HEK293 (cell line): ENCODE data around the gene NAV1.
A peak's percentile ranks its signal among the peaks of the same experiment; 100 is the strongest.

Experiments used
- CTCF ChIA-PET: fragments of 350-600 bp; formaldehyde crosslinking; extraction: SDS; loops from one replicate; lab custom pipeline; 2021; ENCODE audit warnings: antibody characterized with exemption; lab: Yijun Ruan, JAX
- POLR2A ChIA-PET: fragments of 300-600 bp; formaldehyde crosslinking; extraction: SDS; loops from one replicate; lab custom pipeline; 2020; ENCODE audit warnings: antibody characterized with exemption, inconsistent platforms; lab: Yijun Ruan, JAX
- H3K27ac ChIP-seq: fragments of 200-500 bp; sonication (Bioruptor generic); 2 replicates; pipeline ENCODE4 v1.5.1; 2014; ENCODE audit warnings: low read depth, low read length, control low read depth, inconsistent platforms; ENCODE audit errors: extremely low read depth
- H3K36me3 ChIP-seq, 2 experiments: fragments of 200-500 bp in 1 of 2; sonication (Bioruptor generic) in 1 of 2; 1 replicate in 1 of 2; 2 replicates in 1 of 2; pipeline ENCODE4 v1.5.1; 2014 to 2017; ENCODE audit warnings: inconsistent platforms in 2 of 2, low read length in 2 of 2; ENCODE audit not compliant: control insufficient read depth in 2 of 2, insufficient read depth in 1 of 2
- H3K4me1 ChIP-seq: fragments of 200-500 bp; sonication (Bioruptor generic); 2 replicates; pipeline ENCODE4 v1.5.1; 2014; ENCODE audit warnings: mild to moderate bottlenecking, low read length, inconsistent platforms; ENCODE audit not compliant: control insufficient read depth, insufficient read depth
- H3K4me3 ChIP-seq: 2 replicates; pipeline ENCODE4 v1.5.1; 2011; ENCODE audit warnings: low read depth, mild to moderate bottlenecking, control low read depth, low read length, moderate library complexity
- H3K9me3 ChIP-seq: fragments of 200-500 bp; sonication (Bioruptor generic); 2 replicates; pipeline ENCODE4 v1.5.1; 2014; ENCODE audit warnings: low read depth, low read length, inconsistent platforms; ENCODE audit not compliant: control insufficient read depth, insufficient read depth
- GLI4 ChIP-seq: fragments of 450-650 bp; formaldehyde crosslinking; IDR thresholded peaks from 2 replicates; pipeline ENCODE4 v1.5.1; 2016; ENCODE audit warnings: missing biosample characterization, missing genetic modification characterization
- GLIS2 ChIP-seq: fragments of 450-650 bp; formaldehyde crosslinking; IDR thresholded peaks from 2 replicates; pipeline ENCODE4 v1.5.1; 2016; ENCODE audit warnings: missing biosample characterization, missing genetic modification characterization
- KLF8 ChIP-seq: fragments of 450-650 bp; formaldehyde crosslinking; IDR thresholded peaks from 2 replicates; pipeline ENCODE4 v1.5.1; 2016; ENCODE audit warnings: missing biosample characterization, missing genetic modification characterization
- MEIS1 ChIP-seq: sonication (generic); formaldehyde crosslinking; IDR thresholded peaks from 2 replicates; pipeline ENCODE4 v1.8.1; 2022; ENCODE audit warnings: missing genetic modification reagents, mild to moderate bottlenecking, borderline replicate concordance
- MZF1 ChIP-seq: fragments of 450-650 bp; formaldehyde crosslinking; IDR thresholded peaks from 2 replicates; pipeline ENCODE4 v1.5.1; 2017; ENCODE audit warnings: missing biosample characterization, missing genetic modification characterization, borderline replicate concordance
- OSR2 ChIP-seq: fragments of 450-650 bp; formaldehyde crosslinking; IDR thresholded peaks from 2 replicates; pipeline ENCODE4 v1.5.1; 2016; ENCODE audit warnings: missing biosample characterization, missing genetic modification characterization
- TCF7L2 ChIP-seq: IDR thresholded peaks from 2 replicates; pipeline ENCODE4 v1.6.1; 2011; ENCODE audit warnings: low read depth, mild to moderate bottlenecking, inconsistent platforms, low read length, moderate library complexity, borderline replicate concordance
- ZFHX2 ChIP-seq: fragments of 450-650 bp; formaldehyde crosslinking; conservative IDR thresholded peaks from 2 replicates; pipeline ENCODE4 v1.5.1; 2016; ENCODE audit warnings: missing biosample characterization, missing genetic modification characterization
- ZFP3 ChIP-seq: fragments of 450-650 bp; formaldehyde crosslinking; IDR thresholded peaks from 2 replicates; pipeline ENCODE4 v1.5.1; 2016; ENCODE audit warnings: low read depth, missing biosample characterization, missing genetic modification characterization
- ZIC2 ChIP-seq: fragments of 450-650 bp; formaldehyde crosslinking; IDR thresholded peaks from 2 replicates; pipeline ENCODE4 v1.5.1; 2016; ENCODE audit warnings: missing biosample characterization, missing genetic modification characterization
- ZNF248 ChIP-seq: fragments of 450-650 bp; formaldehyde crosslinking; IDR thresholded peaks from 2 replicates; pipeline ENCODE4 v1.5.1; 2017; ENCODE audit warnings: missing biosample characterization, missing genetic modification characterization
- ZNF292 ChIP-seq: fragments of 450-650 bp; formaldehyde crosslinking; IDR thresholded peaks from 2 replicates; pipeline ENCODE4 v1.5.1; 2016; ENCODE audit warnings: low read depth, missing biosample characterization, missing genetic modification characterization, borderline replicate concordance
- ZNF335 ChIP-seq: fragments of 450-650 bp; formaldehyde crosslinking; conservative IDR thresholded peaks from 2 replicates; pipeline ENCODE4 v1.5.1; 2016; ENCODE audit warnings: missing biosample characterization, missing genetic modification characterization
- ZNF350 ChIP-seq: fragments of 450-650 bp; formaldehyde crosslinking; IDR thresholded peaks from 2 replicates; pipeline ENCODE4 v1.5.0; 2017; ENCODE audit warnings: missing biosample characterization, mild to moderate bottlenecking, missing genetic modification characterization
- ZNF37A ChIP-seq: fragments of 450-650 bp; IDR thresholded peaks from 2 replicates; pipeline ENCODE4 v1.5.1; 2018; ENCODE audit warnings: missing biosample characterization, missing genetic modification characterization
- ZNF394 ChIP-seq: fragments of 450-650 bp; formaldehyde crosslinking; IDR thresholded peaks from 2 replicates; pipeline ENCODE4 v1.5.1; 2016; ENCODE audit warnings: missing biosample characterization, missing genetic modification characterization, mild to moderate bottlenecking, moderate library complexity, borderline replicate concordance
- ZNF404 ChIP-seq: fragments of 450-650 bp; formaldehyde crosslinking; IDR thresholded peaks from 2 replicates; pipeline ENCODE4 v1.5.1; 2017; ENCODE audit warnings: missing biosample characterization, missing genetic modification characterization
- ZNF514 ChIP-seq: fragments of 450-650 bp; formaldehyde crosslinking; IDR thresholded peaks from 2 replicates; pipeline ENCODE4 v1.5.1; 2016; ENCODE audit warnings: missing biosample characterization, missing genetic modification characterization
- ZNF549 ChIP-seq: fragments of 450-650 bp; IDR thresholded peaks from 2 replicates; pipeline ENCODE4 v1.5.1; 2018; ENCODE audit warnings: missing biosample characterization, missing genetic modification characterization, mild to moderate bottlenecking, inconsistent platforms, moderate library complexity
- ZNF600 ChIP-seq: fragments of 450-650 bp; formaldehyde crosslinking; IDR thresholded peaks from 2 replicates; pipeline ENCODE4 v1.5.1; 2016; ENCODE audit warnings: missing biosample characterization, missing genetic modification characterization
- ZNF76 ChIP-seq: fragments of 450-650 bp; formaldehyde crosslinking; IDR thresholded peaks from 2 replicates; pipeline ENCODE4; 2016; ENCODE audit warnings: low read depth, missing biosample characterization, missing genetic modification characterization, borderline replicate concordance
- ZNF843 ChIP-seq: fragments of 450-650 bp; formaldehyde crosslinking; IDR thresholded peaks from 2 replicates; pipeline ENCODE4 v1.5.1; 2016; ENCODE audit warnings: missing biosample characterization, missing genetic modification characterization
- ZSCAN16 ChIP-seq: fragments of 450-650 bp; formaldehyde crosslinking; IDR thresholded peaks from 2 replicates; pipeline ENCODE4 v1.5.1; 2016; ENCODE audit warnings: missing biosample characterization, missing genetic modification characterization
- TF ChIP-seq, protein P1 (sequence below): fragments of 450-650 bp; formaldehyde crosslinking; IDR thresholded peaks from 2 replicates; pipeline ENCODE4 v1.5.1; 2016; ENCODE audit warnings: missing biosample characterization, missing genetic modification characterization
- TF ChIP-seq, protein P2 (sequence below): fragments of 450-650 bp; formaldehyde crosslinking; IDR thresholded peaks from 2 replicates; pipeline ENCODE4 v1.5.1; 2016; ENCODE audit warnings: missing biosample characterization, missing genetic modification characterization, low read depth

NAV1 gene

DNA sequence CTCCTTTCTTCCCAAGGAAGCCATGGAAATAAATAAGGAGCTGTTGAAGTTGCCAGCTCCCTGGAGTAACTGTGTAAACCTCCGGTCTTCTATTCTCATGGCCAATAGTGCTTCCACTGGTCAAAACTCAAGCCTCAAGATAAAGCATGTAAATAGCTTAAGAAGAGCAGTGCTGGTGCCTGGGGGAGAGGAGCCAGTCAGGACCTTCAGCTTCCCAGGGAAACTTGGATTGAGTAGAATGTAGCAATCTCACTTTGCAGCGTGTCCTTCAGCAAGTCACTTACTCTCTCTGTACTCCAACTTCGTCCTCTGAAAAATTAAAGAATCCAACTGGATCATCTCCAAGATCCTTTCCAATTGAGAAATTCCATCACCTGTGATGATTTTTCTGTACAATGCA, 44.7 kb downstream of the NAV1 start:
- H3K27ac ChIP-seq = no peak overlapping the region
- TF ChIP-seq ZNF37A (tag by site-specific recombination) (no peak), ZNF292 (tag by site-specific recombination) (no peak), OSR2 (tag by site-specific recombination) (no peak), MEIS1 (CRISPR knock-in tag) (no peak), ZNF248 (tag by site-specific recombination) (no peak), TCF7L2 (no peak), ZNF600 (tag by site-specific recombination) (no peak), ZIC2 (no peak), ZNF843 (no peak), MZF1 (tag by site-specific recombination) (no peak), GLIS2 (no peak), ZNF394 (tag by site-specific recombination) (no peak), ZNF350 (tag by site-specific recombination) (no peak), ZSCAN16 (tag by site-specific recombination) (no peak), KLF8 (tag by site-specific recombination) (no peak), ZNF404 (no peak)
- TF ChIP-seq, protein P1, sequence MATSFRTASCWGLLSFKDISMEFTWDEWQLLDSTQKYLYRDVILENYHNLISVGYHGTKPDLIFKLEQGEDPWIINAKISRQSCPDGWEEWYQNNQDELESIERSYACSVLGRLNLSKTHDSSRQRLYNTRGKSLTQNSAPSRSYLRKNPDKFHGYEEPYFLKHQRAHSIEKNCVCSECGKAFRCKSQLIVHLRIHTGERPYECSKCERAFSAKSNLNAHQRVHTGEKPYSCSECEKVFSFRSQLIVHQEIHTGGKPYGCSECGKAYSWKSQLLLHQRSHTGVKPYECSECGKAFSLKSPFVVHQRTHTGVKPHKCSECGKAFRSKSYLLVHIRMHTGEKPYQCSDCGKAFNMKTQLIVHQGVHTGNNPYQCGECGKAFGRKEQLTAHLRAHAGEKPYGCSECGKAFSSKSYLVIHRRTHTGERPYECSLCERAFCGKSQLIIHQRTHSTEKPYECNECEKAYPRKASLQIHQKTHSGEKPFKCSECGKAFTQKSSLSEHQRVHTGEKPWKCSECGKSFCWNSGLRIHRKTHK = no peak
- TF ChIP-seq, all 188 proteins: peak for 0
- Histone ChIP-seq H3K36me3 (no peaks in the 10 kb centered on the region), H3K9me3 (no peaks in the 10 kb centered on the region), H3K4me1 (no peaks in the 10 kb centered on the region), H3K4me3 (no peak overlapping the region)
- ChIA-PET POLR2A (no interaction called here), CTCF (interaction anchor here (0.6 to 1.5 kb wide), 2 partner anchors 31 to 120 kb away, joined by 3 to 4 read pairs; no protein-coding TSS in a partner anchor)

DNA sequence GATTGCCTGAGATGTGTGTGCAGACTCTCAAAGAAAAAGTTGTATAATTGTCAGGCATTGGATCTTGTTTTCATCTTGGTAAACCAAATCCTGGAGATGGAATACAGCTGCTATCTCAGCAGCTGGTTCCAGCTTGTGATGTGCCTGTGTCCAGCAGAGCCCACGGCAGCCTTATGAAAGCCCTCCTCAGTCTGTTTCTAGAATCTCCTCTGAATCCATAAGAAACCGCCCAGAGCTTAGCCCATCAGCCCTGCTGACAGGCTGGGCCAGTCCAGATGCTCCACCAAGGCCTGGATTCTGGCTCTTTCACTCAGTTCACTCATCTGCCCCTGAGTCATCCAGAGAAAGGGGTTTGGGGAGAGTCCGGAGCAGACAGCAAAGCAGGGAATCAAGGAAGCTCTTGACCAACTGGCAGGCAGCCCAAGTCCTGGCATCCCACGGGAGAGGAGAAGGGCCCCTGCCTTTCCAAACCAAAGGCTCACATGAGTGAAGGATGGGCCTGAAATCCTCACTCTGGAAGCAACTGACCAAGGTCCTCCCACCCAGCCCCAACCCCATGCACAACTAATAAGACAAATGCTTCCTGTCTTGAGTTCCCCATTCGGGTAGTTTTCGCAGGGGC, 45.7 kb downstream of the NAV1 start:
- no peaks in the 10 kb centered on the region for H3K9me3 ChIP-seq
- TF ChIP-seq ZNF335 = 0 out of 2 replicates have a peak, but pooled peaks have one; percentile 38
- no peak for TF ChIP-seq ZNF549 (tag by site-specific recombination)
- TF ChIP-seq, protein P2, sequence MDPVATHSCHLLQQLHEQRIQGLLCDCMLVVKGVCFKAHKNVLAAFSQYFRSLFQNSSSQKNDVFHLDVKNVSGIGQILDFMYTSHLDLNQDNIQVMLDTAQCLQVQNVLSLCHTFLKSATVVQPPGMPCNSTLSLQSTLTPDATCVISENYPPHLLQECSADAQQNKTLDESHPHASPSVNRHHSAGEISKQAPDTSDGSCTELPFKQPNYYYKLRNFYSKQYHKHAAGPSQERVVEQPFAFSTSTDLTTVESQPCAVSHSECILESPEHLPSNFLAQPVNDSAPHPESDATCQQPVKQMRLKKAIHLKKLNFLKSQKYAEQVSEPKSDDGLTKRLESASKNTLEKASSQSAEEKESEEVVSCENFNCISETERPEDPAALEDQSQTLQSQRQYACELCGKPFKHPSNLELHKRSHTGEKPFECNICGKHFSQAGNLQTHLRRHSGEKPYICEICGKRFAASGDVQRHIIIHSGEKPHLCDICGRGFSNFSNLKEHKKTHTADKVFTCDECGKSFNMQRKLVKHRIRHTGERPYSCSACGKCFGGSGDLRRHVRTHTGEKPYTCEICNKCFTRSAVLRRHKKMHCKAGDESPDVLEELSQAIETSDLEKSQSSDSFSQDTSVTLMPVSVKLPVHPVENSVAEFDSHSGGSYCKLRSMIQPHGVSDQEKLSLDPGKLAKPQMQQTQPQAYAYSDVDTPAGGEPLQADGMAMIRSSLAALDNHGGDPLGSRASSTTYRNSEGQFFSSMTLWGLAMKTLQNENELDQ (tag by site-specific recombination) = no peak
- no peak for TF ChIP-seq ZNF76
- no peak for TF ChIP-seq ZFHX2 (tag by site-specific recombination)
- TF ChIP-seq GLI4 (tag by site-specific recombination) = no peak
- TF ChIP-seq ZNF514 (tag by site-specific recombination) = no peak
- TF ChIP-seq ZFP3 (tag by site-specific recombination) = no peak
- ChIA-PET POLR2A (no interaction called here), CTCF (interaction anchor here (0.8 kb wide), 1 partner anchor 15 kb away, joined by 3 read pairs; no protein-coding TSS in a partner anchor)
- no peaks in the 10 kb centered on the region for H3K36me3 ChIP-seq
- no peak overlapping the region for H3K27ac ChIP-seq
- no peak overlapping the region for H3K4me3 ChIP-seq
- H3K4me1 ChIP-seq = no peaks in the 10 kb centered on the region
